ENCODE results near the gene KCNAB1. TPM values are rescaled to one million over a fixed set of nuclear protein-coding genes. Genes with fewer than 3 reads are reported as not detected.

The KCNAB1 gene
- total RNA-seq, 1 donor from 2014 or later = 3.7 TPM

DNA sequence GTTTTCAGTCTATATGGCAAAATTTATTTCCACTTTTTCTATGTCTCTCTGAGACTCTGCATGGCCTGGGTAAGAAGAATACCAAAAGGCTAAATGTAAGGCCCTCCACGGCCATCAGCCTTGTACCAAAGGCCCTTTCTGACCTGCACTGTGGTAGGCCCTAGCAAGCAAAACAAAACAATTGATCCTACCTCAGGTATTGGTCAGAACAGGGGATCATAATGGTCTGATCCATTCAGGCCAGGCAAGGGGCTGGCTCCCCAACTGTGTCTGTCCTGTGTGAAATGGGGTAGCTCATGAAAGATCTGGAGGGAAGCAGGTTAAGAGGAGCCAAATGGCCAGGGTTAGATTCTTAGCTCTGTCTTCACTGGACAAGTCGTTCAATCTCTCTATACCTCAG, 253.3 kb downstream of the KCNAB1 start:
- no peak for ATAC-seq

DNA sequence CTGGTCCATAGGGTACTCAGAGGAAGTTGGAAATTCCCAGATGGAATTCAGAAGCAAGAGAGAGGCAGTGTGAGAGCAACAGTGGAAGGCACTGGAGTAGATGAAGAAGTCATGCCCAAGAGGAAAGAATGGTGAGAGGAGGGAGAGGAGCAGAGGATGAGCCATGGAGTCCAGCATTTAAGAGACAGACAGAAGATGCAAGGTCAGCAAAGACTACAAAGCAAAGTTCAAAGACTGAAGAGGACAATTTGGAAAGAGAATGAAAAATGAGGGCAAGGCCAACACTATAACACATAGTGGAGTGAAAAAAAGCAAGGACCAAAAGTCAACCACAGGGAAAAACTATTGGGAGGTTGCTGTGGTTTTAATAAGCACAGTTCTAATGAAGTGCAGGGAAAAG, 255.8 kb downstream of the KCNAB1 start:
- ATAC-seq = no peak
- intact Hi-C loops (cut with DNase I) = no loop called here
- DNase-seq (ENCODE audit: missing footprints) = no peak

More for the DNA sequence above, 253.3 kb downstream of the KCNAB1 start:
- DNase-seq (ENCODE audit: missing footprints) = no peak
- intact Hi-C loops (cut with DNase I) = no loop called here

- intact Hi-C loops (cut with DNase I) = no loop called here
- DNase-seq (ENCODE audit: missing footprints) = no peak
These were observed 256.9 kb downstream of the KCNAB1 start for GRCh38 chr3:156377266-156377665.

GRCh38 chr3:156377718-156378117, 257.3 kb downstream of the KCNAB1 start:
- intact Hi-C loops (cut with DNase I) = no loop called here
- DNase-seq (ENCODE audit: missing footprints) (no peak), ATAC-seq (no peak)

More at GRCh38 chr3:156377266-156377665, 256.9 kb downstream of the KCNAB1 start:
- ATAC-seq = peak; percentile 42

- intact Hi-C loops (cut with DNase I) = no loop called here
- DNase-seq (ENCODE audit: missing footprints) (no peak), ATAC-seq (no peak)
These were observed 258.5 kb downstream of the KCNAB1 start for GRCh38 chr3:156378871-156379270.

GRCh38 chr3:156379327-156379726, 258.9 kb downstream of the KCNAB1 start:
- no peak for DNase-seq (ENCODE audit: missing footprints)
- intact Hi-C loops (cut with DNase I) = no loop called here
- no peak for ATAC-seq

DNA sequence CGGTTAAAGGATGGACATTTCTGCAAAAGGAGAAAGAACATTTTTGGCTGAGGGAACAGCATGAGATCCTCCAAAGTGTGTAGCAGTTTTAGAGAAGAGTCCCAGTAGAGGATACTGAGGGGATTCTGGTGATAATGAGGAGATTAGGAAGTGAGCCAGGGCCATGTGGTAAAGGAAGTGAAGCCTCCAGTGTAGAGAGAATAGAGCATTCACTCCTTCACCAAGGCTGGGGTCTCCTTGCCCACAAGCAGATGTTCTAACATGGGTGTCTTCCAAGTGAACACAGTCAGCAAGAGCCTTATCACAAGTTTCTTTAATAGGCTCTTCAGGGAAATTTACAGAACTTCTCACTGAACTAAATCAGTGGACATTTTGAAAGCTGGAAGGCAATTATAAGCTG, 260.9 kb downstream of the KCNAB1 start:
- DNase-seq (ENCODE audit: missing footprints) (no peak), ATAC-seq (peak; percentile 24)
- intact Hi-C loops (cut with DNase I) = no loop called here

DNA sequence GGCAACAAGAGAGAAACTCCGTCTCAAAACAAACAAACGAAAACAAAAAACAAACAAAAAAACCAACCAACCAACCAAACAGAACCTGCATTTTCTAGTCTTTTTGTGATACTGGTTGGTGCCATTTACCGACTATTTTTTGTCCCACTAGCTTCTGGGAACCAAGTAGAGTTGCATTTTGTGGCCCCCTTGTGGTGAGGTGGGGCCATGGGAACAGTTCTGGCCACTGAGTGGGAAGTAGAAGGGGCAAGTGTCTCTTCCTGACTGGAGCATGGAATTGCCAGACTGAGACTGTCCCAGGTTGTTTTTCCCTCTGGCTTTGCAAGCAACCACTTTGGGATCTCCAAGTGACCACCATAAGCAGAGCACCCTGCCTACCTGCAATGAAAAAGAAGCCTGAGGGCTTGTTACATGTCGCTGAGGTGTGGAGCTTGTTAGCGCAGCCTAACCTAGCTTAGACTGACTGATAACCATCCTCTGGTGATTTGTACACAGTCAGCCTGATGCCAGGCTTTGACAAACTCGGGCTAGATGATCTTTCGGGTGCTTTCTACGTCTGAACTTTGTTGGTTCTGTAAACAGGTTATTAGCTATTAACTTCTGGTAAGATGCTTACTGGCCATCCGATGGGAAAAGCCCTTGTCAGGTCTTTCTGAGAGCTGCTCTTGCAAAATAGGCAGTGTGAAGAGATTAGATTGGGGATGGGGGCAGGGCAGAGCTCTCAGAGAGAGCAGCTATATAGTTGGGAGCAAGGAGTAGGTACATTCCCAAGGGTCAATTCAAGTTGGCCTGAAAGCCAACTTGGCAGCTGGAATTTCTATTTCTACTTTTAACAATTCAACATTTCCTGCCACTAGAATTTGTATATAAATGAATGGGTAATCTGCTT, 262.3 kb downstream of the KCNAB1 start:
- DNase-seq (ENCODE audit: missing footprints) (no peak), ATAC-seq (no peak)
- intact Hi-C loops (cut with DNase I) = no loop called here

GRCh38 chr3:156383441-156384025, 263.2 kb downstream of the KCNAB1 start:
- DNase-seq (ENCODE audit: missing footprints) (no peak), ATAC-seq (peak; percentile 45)
- intact Hi-C loops (cut with DNase I) = no loop called here

DNA sequence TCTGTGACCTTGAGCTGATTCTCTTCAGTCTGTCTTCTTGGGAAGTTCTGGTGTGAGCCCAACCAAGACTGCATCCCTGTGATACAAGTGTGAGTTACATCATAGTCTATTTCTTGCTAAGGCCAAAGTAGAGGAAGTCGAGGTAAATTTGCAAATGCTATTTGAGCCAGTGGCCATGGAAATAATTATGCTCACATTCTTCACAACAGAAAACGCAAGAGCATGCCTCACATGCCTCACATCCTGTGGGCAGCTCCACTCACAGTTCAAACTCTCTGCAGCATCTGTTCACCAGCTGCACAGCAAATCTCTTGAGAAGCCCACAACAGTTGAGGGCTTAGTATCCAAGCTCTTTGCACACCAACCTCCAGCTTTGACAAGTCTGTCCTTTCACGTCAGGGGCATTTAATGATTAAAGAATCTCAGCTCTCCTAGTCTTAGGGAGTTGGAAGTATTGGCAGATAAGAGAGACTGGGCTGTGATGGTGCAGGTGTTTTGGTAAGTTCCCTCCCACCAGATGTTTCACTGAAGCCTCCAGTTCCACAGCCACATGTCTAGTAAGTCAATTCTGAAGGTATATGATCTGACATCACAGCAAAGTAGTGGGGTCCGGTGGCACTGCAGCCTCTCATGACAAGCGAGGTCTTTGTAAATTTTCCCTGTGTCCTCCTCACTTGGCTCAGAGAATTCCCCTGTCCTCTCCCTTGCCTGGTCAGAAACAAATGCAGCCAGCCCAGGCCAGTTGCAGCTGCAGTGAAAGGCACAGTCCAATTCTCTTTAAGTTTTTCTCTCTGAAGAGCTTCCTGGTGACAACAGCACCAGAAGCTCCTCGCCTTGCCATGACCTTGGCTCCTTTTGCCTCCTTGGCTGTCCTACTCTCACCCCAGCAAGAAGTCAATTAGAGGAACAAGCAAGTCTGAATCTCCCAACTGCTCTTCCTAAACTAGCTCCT, 268.4 kb downstream of the KCNAB1 start:
- ATAC-seq (peak; percentile 85), DNase-seq (ENCODE audit: missing footprints) (peak; percentile 68)
- intact Hi-C loops (cut with DNase I) = no loop called here

GRCh38 chr3:156389449-156389950, 269.1 kb downstream of the KCNAB1 start:
- DNase-seq (ENCODE audit: missing footprints) (no peak), ATAC-seq (no peak)
- intact Hi-C loops (cut with DNase I) = no loop called here

DNA sequence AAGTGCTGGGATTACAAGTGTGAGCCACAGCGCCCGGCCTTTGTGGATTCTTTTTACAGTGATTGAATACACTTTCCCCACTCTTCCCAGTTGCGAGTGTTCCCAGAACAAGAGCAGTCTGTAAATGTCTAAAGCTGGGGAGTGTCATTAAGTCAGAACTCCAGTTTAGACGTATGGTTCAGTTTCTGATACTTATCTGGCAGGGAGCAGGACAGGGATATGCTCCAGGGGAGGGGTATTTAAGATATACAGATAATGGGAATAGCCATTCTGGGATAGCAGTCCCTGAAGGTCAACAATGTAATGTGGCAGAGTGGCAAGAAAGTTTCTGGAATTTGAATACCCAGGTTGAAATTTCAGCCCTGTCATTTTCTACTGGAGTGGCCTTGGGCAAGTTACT, 270.5 kb downstream of the KCNAB1 start:
- intact Hi-C loops (cut with DNase I) = no loop called here
- ATAC-seq = no peak
- DNase-seq (ENCODE audit: missing footprints) = no peak

DNA sequence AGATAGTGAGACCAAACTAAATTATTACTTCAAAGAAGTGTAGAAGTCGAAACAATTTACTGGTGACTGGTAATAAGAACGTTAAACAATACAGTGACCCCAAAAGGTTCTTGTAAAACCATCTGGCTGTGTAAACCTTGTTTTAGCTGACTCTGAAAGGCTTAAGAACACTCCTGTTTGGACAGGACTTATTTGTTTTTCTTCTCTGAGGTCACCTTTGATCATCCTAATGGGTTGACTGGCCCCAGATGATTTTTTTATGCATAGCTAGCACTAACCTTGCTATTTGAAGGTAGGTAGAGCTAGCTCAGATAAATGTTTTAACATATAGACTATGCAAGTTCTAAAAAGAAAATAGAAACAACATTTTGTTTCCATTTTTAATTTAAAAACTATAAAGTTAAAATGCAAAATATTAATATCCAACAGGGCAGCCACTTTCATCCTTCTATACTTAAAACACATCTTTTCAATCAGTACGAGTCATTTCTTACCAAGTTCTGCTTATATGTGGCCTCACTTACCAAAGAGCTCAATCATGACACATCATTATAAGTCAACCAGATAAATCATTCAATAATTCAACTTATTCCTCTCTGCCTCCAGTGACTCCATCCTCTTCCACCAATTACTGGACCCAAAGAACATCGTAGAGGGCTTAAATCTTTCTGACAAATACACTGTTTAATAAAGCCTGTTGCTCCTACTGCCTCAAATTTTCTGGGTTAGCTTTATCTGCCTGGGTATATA, 275.8 kb downstream of the KCNAB1 start:
- intact Hi-C loops (cut with DNase I) = no loop called here
- ATAC-seq = no peak
- DNase-seq (ENCODE audit: missing footprints) = no peak

DNA sequence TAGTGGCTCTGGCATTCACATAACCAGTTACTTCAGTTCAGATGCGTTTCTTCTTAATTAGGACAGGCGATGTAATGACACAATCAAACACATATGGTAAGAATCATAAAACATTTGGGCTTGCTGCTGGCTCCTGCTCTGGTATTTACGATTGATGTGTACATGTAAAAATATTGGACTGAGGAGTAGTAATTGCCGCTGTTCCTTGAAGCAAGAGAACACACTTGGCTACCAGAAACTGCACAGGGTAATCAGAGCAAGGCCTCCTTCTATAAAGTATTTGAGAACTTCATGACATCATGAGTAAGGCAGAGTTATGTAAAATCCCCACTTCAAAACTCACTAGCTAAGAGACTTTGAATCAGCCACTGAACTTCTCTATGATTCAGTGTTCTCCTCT, 276.5 kb downstream of the KCNAB1 start:
- DNase-seq (ENCODE audit: missing footprints) (no peak), ATAC-seq (no peak)
- intact Hi-C loops (cut with DNase I) = no loop called here

DNA sequence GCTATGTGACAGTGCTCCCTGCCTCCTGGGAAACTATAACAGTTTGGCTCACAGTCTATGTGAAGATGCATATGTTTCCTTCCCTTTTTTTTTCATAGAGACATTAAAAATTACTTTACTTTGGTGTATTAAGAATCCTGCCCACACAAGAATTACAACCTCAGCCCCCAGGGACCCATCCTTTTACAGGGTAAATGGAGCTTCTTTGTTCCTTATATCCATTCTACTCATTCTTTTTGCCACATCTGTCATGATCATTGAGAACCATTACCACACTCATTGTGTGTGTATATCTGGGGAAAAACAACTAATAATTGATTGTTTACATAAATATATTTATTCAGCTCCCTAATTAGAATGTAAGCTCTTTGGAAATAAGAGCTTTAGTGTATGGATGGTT, 277.2 kb downstream of the KCNAB1 start:
- DNase-seq (ENCODE audit: missing footprints) (no peak), ATAC-seq (no peak)
- intact Hi-C loops (cut with DNase I) = no loop called here

DNA sequence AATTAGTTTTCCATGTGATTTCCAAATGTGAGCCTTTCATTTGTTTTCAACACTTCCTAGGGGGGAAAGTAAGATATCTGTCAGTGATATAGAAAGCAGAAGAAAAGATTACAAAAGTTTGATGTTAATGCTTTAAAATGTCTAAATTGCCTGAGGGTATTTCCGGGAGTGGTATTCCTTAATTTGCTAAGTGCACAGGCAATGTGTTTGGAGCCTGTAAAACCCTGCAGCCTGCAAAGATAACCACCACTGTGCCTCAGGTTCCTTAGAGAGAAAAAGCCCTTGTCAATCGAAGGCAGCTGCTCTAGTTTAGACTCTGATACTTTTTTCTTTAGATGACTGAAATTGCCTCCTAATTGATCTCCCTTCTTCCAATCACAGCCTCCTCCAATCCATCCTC, 279.7 kb downstream of the KCNAB1 start:
- no peak for ATAC-seq
- intact Hi-C loops (cut with DNase I) = no loop called here
- no peak for DNase-seq (ENCODE audit: missing footprints)

GRCh38 chr3:156400735-156401134, 280.4 kb downstream of the KCNAB1 start:
- intact Hi-C loops (cut with DNase I) = no loop called here
- DNase-seq (ENCODE audit: missing footprints) (no peak), ATAC-seq (no peak)

- intact Hi-C loops (cut with DNase I) = no loop called here
- no peak for DNase-seq (ENCODE audit: missing footprints)
- ATAC-seq = no peak
These were observed 283.8 kb downstream of the KCNAB1 start for GRCh38 chr3:156404217-156404616.

All from Right ventricle myocardium inferior (tissue), 1 donor.